Skeletal muscle tissue (tissue), 4 donors: ENCODE data around the gene RRP15. TPM values are rescaled to one million over a fixed set of nuclear protein-coding genes. Genes with fewer than 3 reads are reported as not detected.

Experiments used
- H3K27ac ChIP-seq: one replicate; pipeline ENCODE4 v1.7.0; 2013; ENCODE audit warnings: mild to moderate bottlenecking, low read depth, low read length, inconsistent platforms
- H3K27me3 ChIP-seq, 3 donors: one replicate each; pipeline ENCODE4 v1.7.0; 2013; ENCODE audit warnings: low read length in 3 of 3; ENCODE audit not compliant: control insufficient read depth in 3 of 3, insufficient read depth in 3 of 3
- H3K36me3 ChIP-seq, 3 donors: one replicate each; pipeline ENCODE4 v1.7.0; 2013; ENCODE audit warnings: low read length in 3 of 3; ENCODE audit not compliant: control insufficient read depth in 3 of 3, insufficient read depth in 3 of 3
- H3K4me1 ChIP-seq, 3 donors: one replicate each; pipeline ENCODE4 v1.7.0; 2013; ENCODE audit warnings: low read length in 3 of 3, mild to moderate bottlenecking in 3 of 3; ENCODE audit not compliant: control insufficient read depth in 3 of 3, insufficient read depth in 3 of 3
- H3K4me3 ChIP-seq, 3 donors: one replicate each; pipeline ENCODE4 v1.7.0; 2013; ENCODE audit warnings: low read length in 3 of 3
- H3K9ac ChIP-seq, 3 donors: one replicate each; pipeline ENCODE4 v1.7.0; 2013; ENCODE audit warnings: low read length in 3 of 3, mild to moderate bottlenecking in 3 of 3, moderate library complexity in 2 of 3, low read depth in 1 of 3
- H3K9me3 ChIP-seq, 3 donors: one replicate each; pipeline ENCODE4 v1.7.0; 2013; ENCODE audit warnings: low read length in 3 of 3; ENCODE audit not compliant: control insufficient read depth in 3 of 3
- total RNA-seq: library from RNA; depleted of rRNA; stranded (reverse); fragments of >200 nt; gene quantifications from one replicate; pipeline ENCODE4 v1.2.3, GENCODE V29; 2014
- donor health status: Osteomylitis.

Gene RRP15
- total RNA-seq, 1 donor from 2014 or later, result 8.9 TPM

DNA sequence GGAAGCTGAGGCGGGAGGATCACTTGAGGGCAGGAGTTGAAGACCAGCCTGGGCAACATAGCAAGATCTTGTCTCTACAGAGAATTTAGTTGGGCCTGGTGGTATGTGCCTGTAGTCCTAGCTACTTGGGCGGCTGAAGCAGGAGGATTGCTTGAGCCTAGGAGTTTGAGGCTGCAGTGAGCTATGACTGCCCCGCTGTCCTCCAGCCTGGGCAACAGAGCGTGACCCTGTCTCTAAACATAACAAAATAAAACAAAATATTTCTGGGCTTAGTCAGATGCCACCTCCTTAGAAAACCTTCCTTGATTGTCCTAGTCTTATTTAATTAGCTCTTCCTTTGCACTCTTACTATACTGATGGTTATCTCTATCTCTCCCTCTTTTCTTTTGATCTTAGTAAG lies 68.6 kb downstream of the RRP15 start:
- H3K27ac ChIP-seq, result no peak overlapping the region
- H3K9me3 ChIP-seq, result no peaks in the 10 kb centered on the region
- H3K9ac ChIP-seq, result no peak overlapping the region
- H3K4me3 ChIP-seq, result no peak overlapping the region
- peaks cover 26 to 41% (median 27%) of the 10 kb centered on the region in 3 donors for H3K4me1 ChIP-seq
- H3K36me3 ChIP-seq, result no peaks in the 10 kb centered on the region
- no peaks in the 10 kb centered on the region for H3K27me3 ChIP-seq

DNA sequence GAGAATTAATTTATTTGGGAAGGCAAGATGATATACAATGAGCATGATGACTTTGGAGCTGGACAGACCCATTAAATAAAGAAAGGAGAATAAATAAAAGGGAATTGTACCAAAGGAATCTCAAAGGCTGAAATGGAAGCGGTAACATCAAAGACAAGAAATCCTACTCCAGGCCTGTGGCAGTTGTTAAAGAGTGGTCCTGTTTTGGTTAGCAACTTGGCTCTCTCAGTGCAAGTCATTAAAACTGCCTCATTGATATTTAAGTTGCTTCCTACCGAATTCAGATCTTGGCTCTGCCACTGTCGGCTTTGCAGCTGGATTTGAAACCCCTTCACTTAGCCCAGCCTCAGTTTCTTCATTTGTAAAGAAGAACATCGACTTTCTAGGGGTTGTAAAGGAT lies 70.2 kb downstream of the RRP15 start:
- H3K9ac ChIP-seq, result no peak overlapping the region
- H3K4me3 ChIP-seq, result no peak overlapping the region
- no peak overlapping the region for H3K27ac ChIP-seq
- no peaks in the 10 kb centered on the region for H3K9me3 ChIP-seq
- no peaks in the 10 kb centered on the region for H3K36me3 ChIP-seq
- H3K4me1 ChIP-seq, result peaks cover 27 to 41% (median 28%) of the 10 kb centered on the region in 3 donors
- no peaks in the 10 kb centered on the region for H3K27me3 ChIP-seq

- Histone ChIP-seq H3K36me3 (no peaks in the 10 kb centered on the region), H3K4me3 (no peak overlapping the region), H3K27ac (peak overlapping the region; percentile 4), H3K9me3 (no peaks in the 10 kb centered on the region), H3K27me3 (no peaks in the 10 kb centered on the region), H3K9ac (peak overlapping the region in 1 of 3 donors; percentile 34), H3K4me1 (peaks cover 32 to 40% (median 35%) of the 10 kb centered on the region in 3 donors)
Measured at GRCh38 chr1:218357211-218357892, 72.3 kb downstream of the RRP15 start.

- Histone ChIP-seq H3K4me3 (no peak overlapping the region), H3K27ac (peak overlapping the region; percentile 4), H3K4me1 (peaks cover 32 to 44% (median 33%) of the 10 kb centered on the region in 3 donors), H3K9me3 (no peaks in the 10 kb centered on the region), H3K27me3 (no peaks in the 10 kb centered on the region), H3K36me3 (no peaks in the 10 kb centered on the region), H3K9ac (no peak overlapping the region)
Measured at GRCh38 chr1:218357893-218358232, 72.8 kb downstream of the RRP15 start.

- Histone ChIP-seq H3K9me3 (no peaks in the 10 kb centered on the region), H3K4me3 (no peak overlapping the region), H3K9ac (peak overlapping the region in 1 of 3 donors; percentile 21), H3K27me3 (no peaks in the 10 kb centered on the region), H3K27ac (peak overlapping the region; percentile 15), H3K4me1 (peaks cover 39 to 50% (median 46%) of the 10 kb centered on the region in 3 donors), H3K36me3 (no peaks in the 10 kb centered on the region)
Measured at GRCh38 chr1:218361298-218362065, 76.4 kb downstream of the RRP15 start.

DNA sequence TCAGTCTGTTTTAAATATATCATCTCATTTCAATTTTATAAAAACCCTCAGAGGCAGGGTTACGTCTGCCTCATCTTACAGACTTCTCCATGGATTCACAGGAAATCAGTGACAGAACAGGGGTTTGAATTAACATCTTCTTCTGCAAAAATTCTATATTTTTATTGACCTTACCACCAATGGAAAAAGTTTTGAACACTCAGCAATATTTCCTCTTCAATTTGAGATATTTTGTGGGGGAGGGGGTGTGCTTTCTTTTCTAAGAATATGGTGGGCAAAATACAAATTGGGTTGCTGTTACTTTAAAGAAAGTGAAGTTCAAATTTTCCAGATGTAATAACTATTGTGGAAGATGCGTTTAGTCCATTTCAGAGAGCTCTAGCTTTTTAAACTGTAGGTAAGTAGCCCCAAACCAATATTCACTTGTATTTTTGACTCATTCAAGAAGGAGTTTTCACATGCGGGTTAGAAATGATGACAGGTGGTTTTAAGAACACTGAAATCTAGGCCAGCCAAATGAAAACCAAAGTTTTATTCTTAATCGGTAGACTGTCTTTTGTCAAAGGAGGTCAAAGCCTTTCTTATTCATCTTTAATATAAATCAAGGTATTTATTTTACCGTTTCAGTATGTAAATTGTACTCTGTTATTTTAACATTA lies 77.5 kb downstream of the RRP15 start:
- Histone ChIP-seq H3K4me3 (no peak overlapping the region), H3K27ac (peak overlapping the region; percentile 15), H3K36me3 (no peaks in the 10 kb centered on the region), H3K4me1 (peaks cover 34 to 47% (median 40%) of the 10 kb centered on the region in 3 donors), H3K27me3 (no peaks in the 10 kb centered on the region), H3K9ac (no peak overlapping the region), H3K9me3 (no peaks in the 10 kb centered on the region)

- H3K27me3 ChIP-seq, result no peaks in the 10 kb centered on the region
- H3K9ac ChIP-seq, result peak overlapping the region in 1 of 3 donors; percentile 18
- no peak overlapping the region for H3K27ac ChIP-seq
- H3K4me1 ChIP-seq, result peaks cover 33 to 47% (median 40%) of the 10 kb centered on the region in 3 donors
- H3K9me3 ChIP-seq, result no peaks in the 10 kb centered on the region
- no peak overlapping the region for H3K4me3 ChIP-seq
- no peaks in the 10 kb centered on the region for H3K36me3 ChIP-seq
Measured at GRCh38 chr1:218363141-218363540, 78.0 kb downstream of the RRP15 start.

DNA sequence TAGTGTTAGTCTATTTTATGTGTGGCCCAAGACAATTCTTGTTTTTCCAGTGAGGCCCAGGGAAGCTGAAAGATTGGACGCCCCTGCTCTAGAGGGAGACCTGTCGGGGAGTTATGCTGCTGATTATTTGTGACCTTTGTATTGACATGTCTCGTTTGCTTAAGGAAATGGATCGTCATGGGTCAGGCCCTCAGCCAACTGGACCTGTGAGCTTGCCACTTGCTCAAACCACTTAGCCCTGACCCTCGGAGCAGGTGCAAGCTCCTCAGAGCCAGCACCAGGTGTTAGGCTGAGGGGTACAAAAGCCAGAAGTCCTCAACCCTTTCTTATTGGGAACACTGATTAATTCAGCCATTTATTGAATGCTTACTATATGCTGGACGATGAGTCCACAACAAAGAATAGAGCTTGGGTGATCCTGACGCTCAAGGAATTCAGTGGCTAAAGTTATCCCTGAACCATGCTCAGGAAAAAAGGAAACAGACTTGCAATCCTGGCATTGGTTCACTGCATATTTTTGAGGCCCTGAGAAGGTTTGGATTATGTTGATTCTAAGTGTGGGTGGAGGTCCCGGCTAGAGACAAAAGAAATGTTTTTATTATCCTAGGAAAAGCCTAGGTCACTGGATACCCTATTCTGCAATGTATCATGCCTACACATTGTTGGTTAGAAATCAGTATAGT lies 79.1 kb downstream of the RRP15 start:
- Histone ChIP-seq H3K9me3 (no peaks in the 10 kb centered on the region), H3K27ac (no peak overlapping the region), H3K9ac (no peak overlapping the region), H3K36me3 (no peaks in the 10 kb centered on the region), H3K4me1 (peaks cover 30 to 42% (median 38%) of the 10 kb centered on the region in 3 donors), H3K27me3 (no peaks in the 10 kb centered on the region), H3K4me3 (no peak overlapping the region)

- peak overlapping the region; percentile 31 for H3K27ac ChIP-seq
- H3K9ac ChIP-seq, result peak overlapping the region in 1 of 3 donors; percentile 26
- H3K4me3 ChIP-seq, result no peak overlapping the region
- no peaks in the 10 kb centered on the region for H3K36me3 ChIP-seq
- no peaks in the 10 kb centered on the region for H3K9me3 ChIP-seq
- H3K4me1 ChIP-seq, result peaks cover 40 to 49% (median 48%) of the 10 kb centered on the region in 3 donors
- no peaks in the 10 kb centered on the region for H3K27me3 ChIP-seq
Measured at GRCh38 chr1:218365226-218365999, 80.3 kb downstream of the RRP15 start.
